ENCODE results near the gene FAM13B. TPM values are rescaled to one million over a fixed set of nuclear protein-coding genes. Genes with fewer than 3 reads are reported as not detected.
"Not testable (repeated sequence)": the region's sequence is repeated elsewhere in the genome, so short reads cannot be mapped to it uniquely, and the experiment has no call there.

FAM13B gene
- total and polyA plus RNA-seq, 9 donors: 16.4 to 25.8 (median 20.0) TPM

GRCh38 chr5:138054847-138055558 lies 22.1 kb upstream of the FAM13B start:
- 48% methylated on average over 5 of the region's 13 CpGs for WGBS (ENCODE audit: insufficient coverage)
- H3K27me3 ChIP-seq (ENCODE audit: control insufficient read depth, insufficient read depth, low read length): peaks cover 2% of the 10 kb centered on the region
- no peak overlapping the region for H3K4me3 ChIP-seq (ENCODE audit: low read length)
- no peaks in the 10 kb centered on the region for H3K9me3 ChIP-seq (replicated peaks; ENCODE audit: control insufficient read depth, low read depth, low read length)
- DNase-seq: no peak
- no peaks in the 10 kb centered on the region for H3K4me1 ChIP-seq (ENCODE audit: control insufficient read depth, insufficient read depth, low read length)
- H3K36me3 ChIP-seq (ENCODE audit: control insufficient read depth, insufficient read depth, low read length): no peaks in the 10 kb centered on the region
- H3K27ac ChIP-seq (ENCODE audit: low read length): no peak overlapping the region

GRCh38 chr5:138054206-138054605 lies 21.3 kb upstream of the FAM13B start:
- DNase-seq: no peak
- no peaks in the 10 kb centered on the region for H3K4me1 ChIP-seq (ENCODE audit: control insufficient read depth, insufficient read depth, low read length)
- H3K4me3 ChIP-seq (ENCODE audit: low read length): no peak overlapping the region
- no peaks in the 10 kb centered on the region for H3K9me3 ChIP-seq (replicated peaks; ENCODE audit: control insufficient read depth, low read depth, low read length)
- no peaks in the 10 kb centered on the region for H3K36me3 ChIP-seq (ENCODE audit: control insufficient read depth, insufficient read depth, low read length)
- peaks cover 2% of the 10 kb centered on the region for H3K27me3 ChIP-seq (ENCODE audit: control insufficient read depth, insufficient read depth, low read length)
- no CpG with 5 or more reads among the region's 3 CpGs for WGBS (ENCODE audit: insufficient coverage)
- no peak overlapping the region for H3K27ac ChIP-seq (ENCODE audit: low read length)

DNA sequence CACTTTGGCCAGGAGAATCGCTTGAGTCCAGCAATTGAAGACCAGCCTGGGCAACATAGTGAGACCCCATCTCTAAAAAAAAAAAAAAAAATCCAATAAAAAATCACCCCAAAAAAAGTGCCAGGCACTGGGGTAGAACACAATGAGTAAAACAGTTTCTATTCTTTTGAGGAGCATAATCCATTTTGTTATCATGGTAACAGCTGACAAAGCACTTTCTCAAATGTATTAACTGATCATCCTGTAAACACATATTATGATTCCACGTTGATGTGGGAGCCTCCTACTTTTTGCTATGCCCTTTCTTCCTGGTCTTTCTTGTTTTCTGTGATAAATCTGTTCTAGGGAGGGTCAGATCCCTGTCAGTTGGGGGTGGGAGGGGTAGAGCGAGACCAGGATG lies 20.7 kb upstream of the FAM13B start:
- no CpG with 5 or more reads among the region's 3 CpGs for WGBS (ENCODE audit: insufficient coverage)
- H3K36me3 ChIP-seq (ENCODE audit: control insufficient read depth, insufficient read depth, low read length): no peaks in the 10 kb centered on the region
- no peak overlapping the region for H3K4me3 ChIP-seq (ENCODE audit: low read length)

GRCh38 chr5:138052718-138053117 lies 19.8 kb upstream of the FAM13B start:
- 67% methylated on average over 1 of the region's 1 CpG for WGBS (ENCODE audit: insufficient coverage)
- not testable (repeated sequence) for H3K4me3 ChIP-seq (ENCODE audit: low read length); H3K4me1 ChIP-seq (ENCODE audit: control insufficient read depth, insufficient read depth, low read length); H3K36me3 ChIP-seq (ENCODE audit: control insufficient read depth, insufficient read depth, low read length); H3K9me3 ChIP-seq (replicated peaks; ENCODE audit: control insufficient read depth, low read depth, low read length); H3K27ac ChIP-seq (ENCODE audit: low read length); H3K27me3 ChIP-seq (ENCODE audit: control insufficient read depth, insufficient read depth, low read length); DNase-seq

More for the DNA sequence above, 20.7 kb upstream of the FAM13B start:
- Histone ChIP-seq H3K27me3 (ENCODE audit: control insufficient read depth, insufficient read depth, low read length) (peaks cover 2% of the 10 kb centered on the region), H3K9me3 (replicated peaks; ENCODE audit: control insufficient read depth, low read depth, low read length) (no peaks in the 10 kb centered on the region), H3K4me1 (ENCODE audit: control insufficient read depth, insufficient read depth, low read length) (no peaks in the 10 kb centered on the region), H3K27ac (ENCODE audit: low read length) (no peak overlapping the region)
- DNase-seq: no peak

GRCh38 chr5:138051441-138052296 lies 18.8 kb upstream of the FAM13B start:
- H3K36me3 ChIP-seq (ENCODE audit: control insufficient read depth, insufficient read depth, low read length): no peaks in the 10 kb centered on the region
- no peak overlapping the region for H3K4me3 ChIP-seq (ENCODE audit: low read length)
- H3K27ac ChIP-seq (ENCODE audit: low read length): no peak overlapping the region
- no peak for DNase-seq
- WGBS (ENCODE audit: insufficient coverage): 78% methylated on average over 5 of the region's 9 CpGs
- no peaks in the 10 kb centered on the region for H3K9me3 ChIP-seq (replicated peaks; ENCODE audit: control insufficient read depth, low read depth, low read length)
- peaks cover 2% of the 10 kb centered on the region for H3K27me3 ChIP-seq (ENCODE audit: control insufficient read depth, insufficient read depth, low read length)
- no peaks in the 10 kb centered on the region for H3K4me1 ChIP-seq (ENCODE audit: control insufficient read depth, insufficient read depth, low read length)

DNA sequence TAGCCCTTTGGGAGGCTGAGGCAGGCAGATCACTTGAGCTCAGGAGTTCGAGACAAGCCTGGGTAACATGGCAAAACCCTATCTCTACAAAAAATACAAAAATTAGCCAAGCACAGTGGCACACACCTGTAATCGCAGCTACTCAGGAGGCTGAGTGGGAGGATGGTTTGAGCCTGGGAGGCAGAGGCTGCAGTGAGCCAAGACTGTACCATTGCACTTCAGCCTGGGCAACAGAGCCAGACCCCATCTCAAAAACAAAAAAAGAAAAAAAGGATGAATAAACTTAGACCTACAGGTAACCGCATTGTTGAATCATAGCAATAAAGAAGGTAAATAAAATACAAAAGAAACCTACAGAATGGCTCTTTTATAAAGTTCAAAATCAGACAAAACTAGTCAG lies 12.4 kb upstream of the FAM13B start:
- not testable (repeated sequence) for DNase-seq; H3K4me1 ChIP-seq (ENCODE audit: control insufficient read depth, insufficient read depth, low read length); H3K9me3 ChIP-seq (replicated peaks; ENCODE audit: control insufficient read depth, low read depth, low read length); H3K4me3 ChIP-seq (ENCODE audit: low read length); H3K27ac ChIP-seq (ENCODE audit: low read length); H3K36me3 ChIP-seq (ENCODE audit: control insufficient read depth, insufficient read depth, low read length); H3K27me3 ChIP-seq (ENCODE audit: control insufficient read depth, insufficient read depth, low read length)
- no CpG with 5 or more reads among the region's 3 CpGs for WGBS (ENCODE audit: insufficient coverage)

GRCh38 chr5:138038826-138039225 lies 5.9 kb upstream of the FAM13B start:
- no peaks in the 10 kb centered on the region for H3K9me3 ChIP-seq (replicated peaks; ENCODE audit: control insufficient read depth, low read depth, low read length)
- no peak overlapping the region for H3K4me3 ChIP-seq (ENCODE audit: low read length)
- no peak overlapping the region for H3K27ac ChIP-seq (ENCODE audit: low read length)
- no peaks in the 10 kb centered on the region for H3K36me3 ChIP-seq (ENCODE audit: control insufficient read depth, insufficient read depth, low read length)
- H3K4me1 ChIP-seq (ENCODE audit: control insufficient read depth, insufficient read depth, low read length): no peaks in the 10 kb centered on the region
- no peaks in the 10 kb centered on the region for H3K27me3 ChIP-seq (ENCODE audit: control insufficient read depth, insufficient read depth, low read length)
- DNase-seq: no peak
- no CpG with 5 or more reads among the region's 1 CpG for WGBS (ENCODE audit: insufficient coverage)

DNA sequence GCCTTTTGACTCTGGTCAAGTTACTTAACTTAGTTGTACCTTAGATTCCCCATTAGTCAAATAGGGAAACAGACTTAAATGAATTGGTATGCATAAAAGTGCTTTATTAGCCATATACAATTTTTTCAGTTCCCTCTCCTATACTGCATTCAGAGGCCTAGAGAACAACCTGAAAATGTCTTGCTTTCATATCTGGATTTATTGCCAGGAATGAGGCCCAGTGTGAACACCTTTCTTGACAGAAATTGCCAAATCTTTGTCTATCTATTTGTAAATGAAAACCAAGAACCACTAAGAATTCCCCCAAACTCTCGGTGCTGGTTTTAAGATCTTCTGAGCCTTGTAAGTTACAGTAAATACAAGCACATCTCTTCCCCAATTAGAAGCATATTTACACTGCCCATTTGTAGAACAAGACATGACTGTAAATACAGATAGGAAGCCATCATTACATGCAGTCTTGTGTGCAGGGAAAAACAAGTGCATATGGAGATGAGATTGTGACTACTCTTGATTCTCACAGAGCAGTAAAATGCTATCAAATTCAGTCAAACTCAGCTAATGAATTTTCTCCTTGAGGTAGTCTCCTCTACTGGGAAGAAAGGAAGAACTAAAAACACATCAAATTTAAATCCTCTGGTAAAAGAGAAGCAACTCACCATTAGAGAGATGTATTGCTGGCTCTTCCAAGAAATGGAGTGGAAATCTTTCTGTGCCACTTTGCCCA lies 5.2 kb upstream of the FAM13B start:
- Histone ChIP-seq H3K36me3 (ENCODE audit: control insufficient read depth, insufficient read depth, low read length) (no peaks in the 10 kb centered on the region), H3K4me1 (ENCODE audit: control insufficient read depth, insufficient read depth, low read length) (peaks cover 6% of the 10 kb centered on the region), H3K27me3 (ENCODE audit: control insufficient read depth, insufficient read depth, low read length) (no peaks in the 10 kb centered on the region), H3K27ac (ENCODE audit: low read length) (no peak overlapping the region), H3K4me3 (ENCODE audit: low read length) (no peak overlapping the region), H3K9me3 (replicated peaks; ENCODE audit: control insufficient read depth, low read depth, low read length) (no peaks in the 10 kb centered on the region)
- DNase-seq: no peak
- no CpG with 5 or more reads among the region's 1 CpG for WGBS (ENCODE audit: insufficient coverage)

GRCh38 chr5:138037271-138037670 lies 4.4 kb upstream of the FAM13B start:
- H3K36me3 ChIP-seq (ENCODE audit: control insufficient read depth, insufficient read depth, low read length): no peaks in the 10 kb centered on the region
- H3K27ac ChIP-seq (ENCODE audit: low read length): no peak overlapping the region
- no peak overlapping the region for H3K4me3 ChIP-seq (ENCODE audit: low read length)
- H3K9me3 ChIP-seq (replicated peaks; ENCODE audit: control insufficient read depth, low read depth, low read length): no peaks in the 10 kb centered on the region
- H3K4me1 ChIP-seq (ENCODE audit: control insufficient read depth, insufficient read depth, low read length): peaks cover 6% of the 10 kb centered on the region
- DNase-seq: no peak
- H3K27me3 ChIP-seq (ENCODE audit: control insufficient read depth, insufficient read depth, low read length): no peaks in the 10 kb centered on the region

Measured in muscle of leg (tissue), 11 donors.